NCI-H2171 (cell line): ENCODE measurements around the gene CREBBP.
A peak's percentile ranks its signal among the peaks of the same experiment; 100 is the strongest.

Experiments used
- DNase-seq: peaks from one replicate; lab custom pipeline; 2025; lab: John Stamatoyannopoulos, UW

The CREBBP gene

DNA sequence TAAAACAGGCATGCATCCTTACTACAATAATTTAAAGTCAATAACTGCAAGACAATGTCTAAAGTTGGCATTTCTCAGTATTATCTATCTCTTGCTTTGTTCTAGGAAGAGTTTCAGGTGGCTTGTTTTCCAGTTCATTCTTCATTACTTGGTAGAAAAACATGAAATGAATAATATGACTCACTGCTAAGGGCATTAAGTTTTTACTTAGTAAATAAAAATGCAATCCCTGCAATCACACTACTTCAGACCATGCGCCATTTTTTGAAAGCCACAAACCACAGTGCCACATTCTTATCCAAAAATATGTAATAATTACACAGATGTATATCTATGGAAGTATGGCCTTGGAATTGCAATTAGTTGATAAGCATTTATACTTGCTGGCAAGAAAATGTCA is 55.4 kb downstream of the CREBBP start:
- DNase-seq = no peak

DNA sequence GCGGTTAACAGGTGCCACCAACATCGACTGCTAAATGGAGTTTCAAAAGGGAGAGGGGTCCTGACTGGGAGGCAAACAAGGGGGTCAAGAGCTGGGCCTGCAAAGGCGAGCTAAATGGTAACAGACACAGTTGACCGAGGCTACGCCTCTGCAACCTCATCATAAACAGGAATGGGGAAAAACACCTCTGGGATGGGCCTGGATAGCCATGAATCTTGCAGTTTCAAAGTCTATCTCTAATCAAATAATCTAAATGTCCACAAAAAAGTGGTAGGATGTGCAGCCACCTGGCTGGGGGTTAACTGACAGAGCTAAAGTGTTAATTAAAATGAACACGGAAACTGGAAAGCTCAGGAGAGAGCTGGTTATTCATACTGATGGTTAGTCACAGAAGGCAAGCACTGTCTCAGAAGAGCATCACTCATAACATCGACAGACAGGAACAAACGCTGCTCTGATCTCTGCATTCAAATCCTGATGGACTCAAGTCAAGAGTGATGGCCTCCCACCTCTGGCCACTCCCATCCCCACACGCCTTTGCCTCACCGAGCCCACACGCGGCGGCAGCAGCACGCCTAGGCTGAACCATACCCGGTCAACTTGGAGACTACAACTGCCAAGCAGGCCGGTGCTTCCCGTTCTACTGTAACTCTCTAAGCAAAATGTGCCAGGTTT is 56.3 kb downstream of the CREBBP start:
- DNase-seq = no peak

GRCh38 chr16:3823427-3823826 is 57.1 kb downstream of the CREBBP start:
- DNase-seq = no peak

GRCh38 chr16:3822366-3823045 is 58.0 kb downstream of the CREBBP start:
- no peak for DNase-seq

DNA sequence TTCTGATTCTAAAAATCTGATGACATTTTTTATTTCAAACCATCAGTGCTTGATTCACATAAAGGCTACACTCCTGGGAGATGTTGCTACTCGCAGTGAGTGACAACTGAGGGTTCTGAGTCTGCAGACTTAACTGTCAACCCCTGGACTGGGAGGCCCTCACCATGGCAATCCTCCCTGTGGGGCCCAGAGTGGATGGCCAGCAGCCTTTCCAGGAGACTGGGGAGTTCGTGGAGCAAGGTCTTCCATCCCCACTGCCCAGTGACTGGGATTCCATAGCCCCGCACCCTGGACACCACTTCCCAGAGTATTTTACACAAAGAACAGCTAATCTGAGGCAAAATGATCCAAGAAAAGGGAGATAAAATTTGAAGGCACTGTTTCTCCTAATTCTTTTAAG is 59.3 kb downstream of the CREBBP start:
- DNase-seq = no peak

DNA sequence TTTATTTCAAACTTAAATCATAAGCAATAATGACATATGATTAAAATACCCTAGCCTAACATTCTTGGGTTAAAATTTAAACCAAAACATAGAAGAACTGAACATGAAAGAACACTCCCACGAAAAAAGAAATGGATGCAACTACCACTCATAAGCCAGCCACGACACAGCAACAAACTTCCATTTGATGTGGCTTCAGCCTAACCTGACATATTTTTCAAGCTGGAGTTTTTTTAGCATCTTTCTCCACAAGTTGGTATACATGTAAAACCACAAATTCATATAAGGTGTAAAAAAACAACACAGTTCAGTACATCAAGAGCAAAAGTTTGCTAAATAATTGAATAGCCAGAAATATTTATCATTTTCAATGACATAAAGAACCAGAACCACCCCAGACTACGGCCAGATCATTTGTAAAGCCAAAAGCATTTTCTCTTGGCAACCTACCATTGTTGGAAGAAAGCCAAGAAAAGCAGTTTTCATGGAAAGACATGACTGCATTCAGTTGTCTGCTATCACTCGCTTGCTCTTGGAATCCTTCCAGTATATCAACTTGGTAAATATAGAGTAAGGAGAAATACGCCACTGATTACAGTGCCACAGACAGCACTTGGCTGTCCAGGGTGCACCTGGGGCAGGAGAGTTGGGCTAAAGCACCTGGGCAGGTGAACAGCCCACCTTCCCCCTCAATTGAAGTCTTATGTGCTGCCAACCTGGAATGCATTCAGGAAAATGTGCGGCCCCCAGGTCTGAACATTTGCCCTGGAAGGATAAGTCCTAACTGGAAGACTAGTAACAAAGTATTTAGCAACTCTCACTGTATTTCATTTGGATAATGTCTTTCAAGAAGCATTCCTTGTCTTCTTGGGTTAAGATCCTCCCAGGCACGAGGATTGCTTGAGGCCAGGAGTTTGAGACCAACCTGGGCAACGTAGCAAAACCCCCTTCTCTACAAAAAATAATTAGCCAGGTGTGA is 60.5 kb downstream of the CREBBP start:
- peak; percentile 78 for DNase-seq

DNA sequence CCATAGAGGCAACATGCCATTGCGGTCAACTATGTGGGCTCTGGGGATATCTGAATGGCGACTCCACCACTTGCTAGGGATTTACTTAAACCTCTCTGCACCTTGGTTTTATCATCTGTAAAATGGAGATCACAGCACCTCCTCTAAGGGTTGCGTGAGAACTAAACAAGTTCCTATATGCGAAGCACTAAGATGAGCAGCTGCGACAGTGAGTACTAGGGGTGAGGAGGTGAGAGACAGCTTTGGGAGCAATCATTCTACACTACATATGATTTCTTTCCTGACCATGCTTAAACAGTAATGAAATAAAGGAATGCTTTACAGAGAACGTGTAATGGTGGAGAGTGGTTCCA is 61.4 kb downstream of the CREBBP start:
- no peak for DNase-seq

DNA sequence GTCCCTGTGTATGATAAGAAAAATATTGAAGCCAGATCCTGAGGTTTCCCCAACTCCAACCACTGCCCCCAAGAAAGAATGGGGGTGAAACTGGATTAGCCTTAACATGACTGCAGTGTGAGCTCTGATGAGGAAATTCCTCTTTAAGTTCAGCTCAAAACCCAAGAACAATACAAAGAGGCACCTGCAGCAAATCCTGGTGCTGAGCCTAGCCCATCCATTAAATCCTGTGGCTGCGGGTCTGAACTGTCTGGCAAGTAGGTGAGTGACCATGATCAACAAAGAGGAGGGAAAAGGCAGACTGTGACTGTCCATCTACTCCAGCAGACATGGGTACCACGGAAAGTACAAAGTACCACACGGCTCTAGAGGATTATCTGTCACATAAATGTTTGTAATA is 64.2 kb downstream of the CREBBP start:
- no peak for DNase-seq

DNA sequence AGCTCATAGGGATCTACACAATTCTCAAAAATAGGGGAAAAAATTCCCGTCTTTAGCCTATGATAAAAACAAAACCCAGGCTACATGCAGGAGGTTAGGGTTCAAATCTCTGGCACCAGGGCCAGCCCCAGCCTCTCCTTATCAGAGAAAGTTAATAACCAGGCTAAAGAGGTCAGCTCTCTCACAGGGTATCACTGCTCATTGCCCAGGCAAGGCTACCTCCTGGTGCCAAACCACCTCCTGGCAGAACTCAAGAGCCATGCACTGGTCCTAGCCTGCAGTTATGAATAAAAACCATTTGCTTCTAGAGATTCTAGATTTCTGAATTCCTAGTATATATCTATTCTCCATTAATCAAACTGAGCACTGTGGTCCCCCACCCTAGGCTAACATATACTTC is 65.8 kb downstream of the CREBBP start:
- no peak for DNase-seq

- DNase-seq = no peak
These were observed 67.9 kb downstream of the CREBBP start for GRCh38 chr16:3812469-3813172.

DNA sequence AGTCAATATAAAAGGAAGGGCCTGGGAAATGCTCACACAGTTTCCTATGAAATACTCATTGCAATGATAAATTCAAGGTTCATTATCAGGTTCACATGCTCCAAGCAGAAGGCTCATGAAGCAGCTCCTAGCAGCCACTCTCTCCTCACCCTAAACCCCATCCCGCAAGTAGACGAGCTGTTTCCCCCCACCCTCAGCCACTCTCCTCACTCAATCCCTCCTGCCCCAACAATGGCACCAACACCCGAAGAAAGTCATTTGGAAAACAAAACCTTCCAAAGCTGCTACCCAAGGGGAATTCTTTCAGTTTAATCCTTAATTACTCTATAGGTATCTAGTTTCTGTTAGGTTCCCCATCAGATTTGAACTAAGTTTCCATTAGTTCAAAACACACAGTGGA is 69.7 kb downstream of the CREBBP start:
- no peak for DNase-seq

DNA sequence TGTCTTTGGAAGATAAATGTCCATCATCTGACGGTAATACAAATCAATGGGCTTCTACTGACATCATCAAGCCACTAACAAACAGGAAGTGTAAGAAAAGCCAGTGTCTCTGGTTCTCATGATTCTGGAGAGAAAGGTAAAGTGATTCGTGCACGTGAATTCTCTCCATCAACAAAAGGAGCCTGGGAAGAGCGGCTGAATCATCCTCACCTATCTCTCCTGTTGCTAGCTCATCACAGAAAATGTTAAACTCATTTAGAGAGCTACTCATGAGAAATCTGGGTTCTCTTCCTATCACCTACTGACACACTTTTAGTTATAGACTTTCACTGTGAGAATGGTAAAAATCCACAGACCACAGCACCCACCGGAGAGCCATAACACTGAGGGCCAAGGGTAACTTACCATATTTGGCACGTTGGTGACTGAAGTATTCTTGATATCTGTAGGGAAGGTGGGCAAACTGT is 70.3 kb downstream of the CREBBP start:
- no peak for DNase-seq

GRCh38 chr16:3808308-3809063 is 72.0 kb downstream of the CREBBP start:
- DNase-seq = no peak

DNA sequence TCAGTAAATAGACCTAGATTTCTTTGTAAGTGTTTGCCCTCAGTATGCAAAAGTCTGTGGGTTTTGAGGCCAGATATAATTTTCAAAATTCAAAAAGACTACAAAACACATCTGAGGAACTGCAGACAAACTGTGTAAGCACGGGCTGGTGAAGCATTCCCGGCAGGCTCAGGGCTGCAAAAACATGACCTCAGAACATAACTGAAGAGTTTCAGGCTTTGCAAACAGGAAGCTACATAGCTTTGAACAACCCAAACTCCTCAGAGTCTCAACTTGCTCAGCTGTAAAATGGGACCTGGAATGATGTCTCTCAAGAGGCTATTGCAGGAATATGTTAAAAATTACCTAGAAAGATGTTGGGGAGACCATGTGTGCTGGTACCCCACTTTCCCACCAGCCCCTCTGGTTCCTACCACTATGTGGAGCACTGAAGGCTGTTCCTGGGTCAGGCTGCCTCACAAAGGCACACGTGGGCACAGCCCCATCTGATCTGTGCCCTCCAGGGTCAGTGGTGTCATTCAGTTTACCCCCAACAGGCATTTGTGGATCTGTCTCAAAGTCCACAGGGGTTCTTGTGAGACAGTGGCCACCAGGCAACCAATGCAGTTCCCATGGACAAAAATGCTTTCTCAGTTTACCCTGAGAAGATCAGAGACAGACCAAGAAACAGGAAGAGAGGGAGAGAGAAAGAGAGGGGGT is 72.9 kb downstream of the CREBBP start:
- no peak for DNase-seq

- DNase-seq = no peak
These were observed 76.0 kb downstream of the CREBBP start for GRCh38 chr16:3804426-3805016.

DNA sequence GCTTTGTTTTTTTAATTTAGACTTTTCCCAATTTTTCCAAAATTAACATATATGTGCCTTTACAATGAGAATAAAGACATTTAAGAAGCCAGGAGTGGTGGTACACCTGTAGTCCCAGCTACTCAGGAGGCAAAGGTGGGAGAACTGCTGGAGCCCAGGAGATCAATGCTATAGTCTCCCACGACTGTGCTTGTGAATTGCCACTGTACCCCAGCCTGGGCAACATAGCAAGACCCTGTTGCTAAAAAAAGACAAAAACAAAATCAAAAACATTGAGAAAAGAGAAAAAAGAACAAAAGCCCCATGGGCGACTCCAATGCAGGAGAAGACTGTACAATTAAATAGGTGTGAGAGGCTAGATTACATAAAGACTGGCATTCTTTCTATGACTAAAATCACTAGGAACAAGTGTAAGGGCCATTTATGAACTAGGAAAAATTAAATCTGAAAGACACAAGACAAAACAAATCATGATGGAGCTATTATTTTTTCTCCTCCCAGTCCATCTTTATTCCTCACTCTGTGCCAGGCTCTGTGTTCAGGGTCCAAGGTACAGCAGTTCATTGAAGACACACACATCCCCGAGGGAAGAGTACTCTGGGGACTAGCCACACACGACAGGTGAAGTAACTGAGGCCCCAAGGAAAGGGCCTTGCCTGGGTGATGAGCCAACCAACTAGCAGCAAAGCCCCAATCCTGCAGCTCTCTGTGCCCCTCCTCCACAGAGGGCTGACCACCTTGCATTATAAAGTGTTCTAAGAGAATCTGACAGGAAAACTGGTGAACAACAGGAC is 79.8 kb downstream of the CREBBP start:
- DNase-seq = no peak

DNA sequence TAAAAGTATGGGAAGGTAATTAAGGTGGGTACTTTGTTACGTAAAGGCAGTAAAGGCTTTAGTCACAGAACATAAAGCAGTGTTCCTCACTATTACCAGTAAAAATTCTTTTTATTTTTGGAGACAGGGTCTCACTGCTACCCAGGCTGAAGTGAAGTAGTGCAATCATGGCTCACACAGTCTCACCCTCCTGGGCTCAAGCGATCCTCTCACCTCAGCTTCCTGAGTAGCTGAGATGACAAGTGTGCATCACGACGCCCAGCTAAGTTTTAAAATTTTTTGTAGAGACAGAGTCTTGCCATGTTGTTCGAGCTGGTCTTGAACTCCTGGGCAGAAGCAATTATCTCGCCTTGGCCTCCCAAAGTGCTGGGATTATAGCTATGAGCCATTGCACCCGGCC is 80.5 kb downstream of the CREBBP start:
- no peak for DNase-seq

- no peak for DNase-seq
These were observed 81.2 kb downstream of the CREBBP start for GRCh38 chr16:3799354-3799753.

DNA sequence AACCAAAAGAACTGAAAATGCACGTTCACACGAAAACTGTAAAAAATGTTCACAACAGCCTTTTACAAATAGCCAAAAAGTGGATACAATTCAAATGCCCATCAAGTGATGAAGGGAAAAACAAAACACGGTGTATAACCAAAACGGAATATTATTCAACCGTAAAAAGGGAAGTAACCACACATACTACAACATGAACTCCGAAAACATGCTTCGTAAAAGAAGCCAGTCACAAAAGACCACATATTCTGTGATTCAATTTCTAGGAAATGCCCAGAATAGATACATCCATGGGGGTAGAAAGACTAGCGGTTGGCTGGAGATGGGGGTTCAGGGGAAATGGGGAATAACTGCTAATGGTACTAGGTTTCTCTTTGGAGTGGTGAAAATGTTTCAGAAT is 81.7 kb downstream of the CREBBP start:
- DNase-seq = no peak
